GM04503 (cell line): ENCODE measurements around the gene TFCP2.
"Not testable (repeated sequence)": the region's sequence is repeated elsewhere in the genome, so short reads cannot be mapped to it uniquely, and the experiment has no call there.

Experiments used
- DNase-seq: peaks from one replicate; pipeline ENCODE4 v3.0.0-alpha.2; 2012; ENCODE audit warnings: low read depth

TFCP2 gene

GRCh38 chr12:51082561-51083125 lies 90.3 kb downstream of the TFCP2 start:
- no peak for DNase-seq

DNA sequence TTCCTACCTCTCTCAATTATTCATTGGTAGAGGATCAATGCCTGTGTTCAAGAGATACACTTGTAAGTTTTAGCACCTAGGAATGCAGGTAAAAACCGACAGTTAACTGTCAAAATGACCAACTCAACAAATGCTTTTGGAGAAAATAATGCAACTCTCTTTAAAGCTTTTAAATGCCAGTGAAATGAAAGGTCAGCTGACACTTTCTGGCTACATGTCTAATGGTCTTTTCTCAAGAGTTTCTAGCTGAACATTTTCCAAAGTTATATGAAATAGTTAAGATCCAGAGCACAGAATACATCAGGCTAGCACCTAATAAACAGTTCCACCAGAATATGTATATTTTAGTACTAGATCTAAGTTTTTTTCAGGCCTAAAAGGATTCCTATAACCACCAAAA lies 91.5 kb downstream of the TFCP2 start:
- DNase-seq: no peak

GRCh38 chr12:51080136-51080535 lies 92.8 kb downstream of the TFCP2 start:
- DNase-seq: no peak

DNA sequence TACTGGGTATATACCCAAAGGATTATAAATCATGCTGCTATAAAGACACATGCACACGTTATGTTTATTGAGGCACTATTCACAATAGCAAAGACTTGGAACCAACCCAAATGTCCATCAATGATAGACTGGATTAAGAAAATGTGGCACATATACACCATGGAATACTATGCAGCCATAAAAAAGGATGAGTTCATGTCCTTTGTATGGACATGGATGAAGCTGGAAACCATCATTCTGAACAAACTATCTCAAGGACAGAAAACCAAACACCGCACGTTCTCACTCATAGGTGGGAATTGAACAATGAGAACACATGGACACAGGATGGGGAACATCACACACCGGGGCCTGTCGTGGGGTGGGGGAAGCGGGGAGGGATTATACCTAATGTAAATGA lies 94.1 kb downstream of the TFCP2 start:
- not testable (repeated sequence) for DNase-seq

- DNase-seq: not testable (repeated sequence)
Measured at GRCh38 chr12:51078346-51078745, 94.6 kb downstream of the TFCP2 start.

DNA sequence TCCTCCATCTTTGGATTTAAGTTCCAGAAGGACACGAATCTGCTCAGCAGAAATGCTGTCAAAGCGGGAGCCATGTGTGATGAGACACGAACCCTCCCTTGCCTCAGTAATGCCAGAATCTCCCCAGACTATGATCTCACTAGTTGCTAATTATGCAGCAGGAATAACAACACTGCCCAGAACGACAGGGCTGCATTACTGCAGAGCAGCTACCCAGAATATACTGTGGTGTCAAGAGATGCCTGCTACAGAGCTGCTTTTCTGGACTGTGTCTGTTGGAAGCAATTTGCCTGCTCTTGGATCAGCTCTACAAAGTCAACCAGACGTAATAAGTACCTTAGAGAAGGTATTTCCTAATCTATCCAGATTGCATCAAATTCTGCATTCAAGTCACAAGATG lies 95.0 kb downstream of the TFCP2 start:
- no peak for DNase-seq

DNA sequence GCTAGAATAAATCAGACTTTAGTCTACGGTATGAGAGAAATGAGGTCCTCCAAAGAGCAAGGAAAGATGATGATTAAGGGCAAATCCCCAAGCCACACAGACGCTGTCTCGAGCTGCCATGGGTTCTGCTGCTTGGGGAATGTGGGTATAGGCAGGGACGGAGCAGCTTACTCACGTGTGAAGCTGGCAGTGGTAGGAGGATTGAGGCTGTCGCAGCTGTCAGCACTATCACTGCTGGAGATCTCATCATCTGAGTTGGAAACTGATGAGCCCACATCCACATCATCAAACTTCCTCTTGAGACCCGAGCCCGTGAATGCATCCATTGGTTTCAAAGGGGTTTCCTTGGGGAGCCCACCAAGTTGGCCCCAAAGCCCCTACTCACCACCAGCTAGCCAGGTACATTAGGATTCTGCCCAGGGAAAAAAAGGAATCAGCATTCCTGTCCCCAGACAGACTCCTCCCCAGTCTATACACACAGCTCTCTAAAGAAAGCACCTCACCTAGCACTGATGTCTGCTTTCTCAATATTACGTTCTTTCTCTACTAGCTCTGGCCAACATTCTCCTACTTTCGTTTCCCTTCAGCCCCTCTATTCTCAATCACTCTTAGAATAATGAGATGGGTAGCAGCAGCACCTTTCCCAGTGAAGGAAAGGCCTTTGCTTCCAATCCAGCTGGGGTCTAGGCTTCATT lies 96.6 kb downstream of the TFCP2 start:
- DNase-seq: no peak

DNA sequence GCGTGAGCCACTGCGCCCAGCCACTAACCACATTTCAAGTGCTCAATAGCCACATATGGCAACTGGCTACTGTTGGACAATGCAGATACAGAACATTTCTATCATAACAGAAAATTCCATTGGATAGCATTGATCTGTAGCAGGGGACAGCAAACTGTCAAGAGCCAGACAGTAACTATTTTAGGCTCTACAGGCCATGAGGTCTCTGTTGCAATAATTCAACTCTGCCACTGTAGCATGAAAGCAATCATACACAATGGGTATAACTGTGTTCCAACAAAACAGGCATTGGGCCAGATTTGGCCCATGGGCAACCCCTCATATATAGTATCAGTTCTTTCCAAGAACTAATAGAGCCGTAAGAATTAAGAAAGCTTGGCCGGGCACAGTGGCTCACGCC lies 97.5 kb downstream of the TFCP2 start:
- DNase-seq: no peak

- no peak for DNase-seq
Measured at GRCh38 chr12:51071663-51072062, 101.3 kb downstream of the TFCP2 start.

GRCh38 chr12:51070004-51070403 lies 102.9 kb downstream of the TFCP2 start:
- DNase-seq: no peak

GRCh38 chr12:51067771-51068170 lies 105.2 kb downstream of the TFCP2 start:
- DNase-seq: no peak

DNA sequence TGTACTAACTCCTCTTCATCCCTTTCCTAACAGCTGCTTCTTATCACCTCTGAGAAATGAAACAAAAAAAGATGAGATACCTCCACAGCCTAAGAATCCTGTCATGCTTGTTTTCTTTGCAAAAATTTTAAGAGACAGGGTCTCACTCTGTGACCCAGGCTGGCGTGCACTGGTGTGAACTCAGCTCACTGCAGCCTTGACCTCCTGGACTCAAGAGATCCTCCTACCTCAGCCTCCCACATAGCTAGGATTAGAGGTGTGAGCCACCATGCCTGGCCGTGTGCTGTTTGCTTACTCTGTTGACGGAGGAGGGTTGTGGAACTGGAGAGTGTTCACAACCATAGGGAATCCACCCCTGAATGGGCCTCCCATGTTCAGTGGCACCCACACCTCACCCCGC lies 105.7 kb downstream of the TFCP2 start:
- no peak for DNase-seq

- DNase-seq: no peak
Measured at GRCh38 chr12:51065530-51065929, 107.4 kb downstream of the TFCP2 start.

GRCh38 chr12:51062631-51063397 lies 110.1 kb downstream of the TFCP2 start:
- DNase-seq: no peak

DNA sequence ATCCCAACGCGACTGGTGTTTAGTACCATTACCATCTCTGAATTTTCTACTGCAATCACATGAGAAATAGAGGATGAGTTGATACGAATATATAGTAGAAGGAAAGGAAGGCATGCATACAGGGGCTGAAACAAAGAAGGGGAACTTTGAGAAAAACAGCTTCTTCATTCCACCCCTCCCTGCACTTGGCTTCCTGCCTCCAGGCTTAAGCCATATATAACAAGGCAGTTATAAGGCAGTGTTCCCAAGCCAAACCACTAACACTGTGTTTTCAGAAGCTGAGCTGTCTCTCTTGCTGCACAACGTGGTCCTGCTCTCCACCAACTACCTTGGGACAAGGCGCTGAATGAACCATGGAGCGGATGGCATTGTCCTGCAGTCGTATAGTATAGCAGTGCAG lies 113.8 kb downstream of the TFCP2 start:
- DNase-seq: no peak

DNA sequence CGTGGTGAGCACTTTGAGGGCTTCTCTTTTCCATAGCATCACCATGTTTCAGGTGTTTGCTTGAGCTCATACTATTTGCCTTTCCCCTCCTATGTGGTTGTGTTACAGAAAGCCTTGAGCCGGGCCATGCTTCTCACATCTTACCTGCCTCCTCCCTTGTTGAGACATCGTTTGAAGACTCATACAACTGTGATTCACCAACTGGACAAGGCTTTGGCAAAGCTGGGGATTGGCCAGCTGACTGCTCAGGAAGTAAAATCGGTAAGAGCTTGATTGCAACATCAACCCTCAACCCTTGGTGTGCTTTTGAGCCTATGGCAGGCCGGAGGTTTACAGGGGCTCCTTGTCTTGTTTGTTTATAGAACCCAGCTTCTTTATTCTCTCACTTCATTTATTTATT lies 116.7 kb downstream of the TFCP2 start:
- DNase-seq: peak; percentile 14

DNA sequence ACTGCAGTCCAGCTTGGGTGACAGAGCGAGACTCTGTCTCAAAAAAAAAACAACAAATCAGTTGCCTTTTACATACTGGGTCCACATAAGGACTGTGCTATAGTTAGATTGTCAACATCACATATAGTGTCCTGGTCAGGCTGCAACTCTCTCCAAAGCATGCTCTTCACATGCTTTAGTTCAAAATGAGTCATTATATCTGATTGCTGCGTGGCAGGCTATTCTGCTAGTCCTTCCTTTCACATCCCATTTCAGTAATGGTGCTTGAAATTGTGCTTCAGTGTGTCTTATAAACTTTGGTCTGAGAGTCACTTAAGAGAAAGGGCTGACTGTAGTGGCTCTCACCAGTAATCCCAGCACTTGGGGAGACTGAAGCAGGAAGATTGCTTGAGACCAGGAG lies 117.9 kb downstream of the TFCP2 start:
- DNase-seq: no peak

GRCh38 chr12:51051787-51052186 lies 121.1 kb downstream of the TFCP2 start:
- DNase-seq: no peak

DNA sequence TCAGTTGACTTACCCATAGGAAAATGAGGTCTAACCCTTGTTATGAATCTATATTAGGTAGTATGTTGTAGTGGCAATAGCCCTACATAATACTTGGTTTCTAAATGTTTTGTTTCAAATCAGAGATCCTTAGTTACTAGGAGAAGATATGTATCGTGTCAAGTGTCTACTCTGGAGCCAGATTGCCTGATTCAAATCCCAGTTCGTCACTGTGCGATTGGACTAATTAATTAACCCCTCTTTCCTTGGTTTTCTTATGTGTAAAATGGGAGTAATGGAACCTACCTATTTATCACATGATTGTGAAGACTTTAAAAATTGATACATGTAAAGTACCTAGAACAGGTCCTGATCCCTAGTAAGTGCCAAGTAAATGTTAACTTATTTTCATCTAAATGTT lies 123.4 kb downstream of the TFCP2 start:
- DNase-seq: no peak

GRCh38 chr12:51048661-51049251 lies 124.2 kb downstream of the TFCP2 start:
- no peak for DNase-seq

DNA sequence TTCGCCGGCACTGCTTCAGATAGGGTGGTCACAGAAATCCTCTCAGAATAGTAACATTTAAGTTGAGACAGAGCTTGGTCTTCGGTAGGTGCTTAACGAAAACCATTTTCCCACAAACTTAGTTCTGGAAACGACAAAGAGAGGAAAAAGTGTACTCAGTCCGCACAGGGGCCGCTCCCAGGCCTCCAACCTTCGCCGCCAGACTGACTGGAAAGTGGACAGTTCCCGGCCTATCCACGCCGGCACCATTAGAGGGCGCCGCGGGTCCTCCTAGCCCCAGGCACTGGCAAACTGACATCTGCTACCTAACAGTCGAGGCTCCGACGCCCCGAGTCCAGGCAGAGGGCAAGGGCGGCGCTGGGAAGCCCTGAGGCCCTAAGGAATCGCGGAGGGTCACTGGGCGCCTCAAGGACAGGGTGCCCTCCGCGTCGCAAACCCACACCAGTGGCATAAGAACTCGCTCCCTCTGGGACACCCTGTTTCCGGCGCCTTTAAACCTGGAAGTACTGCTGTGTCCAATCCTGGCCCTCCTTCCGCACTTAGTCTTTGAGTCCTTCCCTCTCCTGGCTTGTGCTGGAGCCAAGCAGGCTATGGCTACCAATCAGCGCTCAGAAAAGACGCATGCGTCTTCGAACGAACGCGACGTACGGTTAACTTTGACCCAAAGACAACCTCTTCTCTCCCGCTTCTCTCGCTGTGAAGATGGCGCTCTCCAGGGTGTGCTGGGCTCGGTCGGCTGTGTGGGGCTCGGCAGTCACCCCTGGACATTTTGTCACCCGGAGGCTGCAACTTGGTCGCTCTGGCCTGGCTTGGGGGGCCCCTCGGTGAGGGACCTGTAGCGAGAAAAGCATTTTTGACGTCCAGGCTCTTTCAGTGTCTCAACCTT lies 125.0 kb downstream of the TFCP2 start, which contains the start of gene LETMD1:
LETMD1 (plus strand) TSS at position 673 of the 886 bp plus-strand sequence; CDS start at position 703, 30 bp downstream.
- DNase-seq: peak; percentile 96
